Body of pancreas (tissue), 4 donors: Measurements from ENCODE around the gene CCDC170. TPM values are rescaled to one million over a fixed set of nuclear protein-coding genes. Genes with fewer than 3 reads are reported as not detected.

Experiments used
- ATAC-seq: fragments of 150-250 bp; one replicate; pipeline ENCODE4 v1.9.1; 2016
- DNase-seq, 4 donors: peaks; one replicate each; pipeline ENCODE4 v3.0.0-alpha.2; 2019
- H3K27ac ChIP-seq, 4 donors: fragments of 200-600 bp; sonication (generic); 1 replicate in 3 of 4; 2 replicates in 1 of 4; pipeline versions ENCODE4 v1.5.1 to v1.6.1; 2016 to 2019; ENCODE audit warnings: mild to moderate bottlenecking in 1 of 4, mixed read lengths in 1 of 4, moderate library complexity in 1 of 4
- H3K27me3 ChIP-seq, 2 donors: fragments of 200-600 bp; sonication (generic); one replicate each; pipeline ENCODE4 v1.6.0; 2016; ENCODE audit warnings: mild to moderate bottlenecking in 1 of 2
- H3K36me3 ChIP-seq, 2 donors: fragments of 200-600 bp; sonication (generic); replicated peaks in 1 of 2; 2 replicates each; pipeline ENCODE4 v1.5.1; 2016; ENCODE audit warnings: low read depth in 2 of 2; ENCODE audit not compliant: insufficient read depth in 1 of 2
- H3K4me1 ChIP-seq: fragments of 200-600 bp; sonication (generic); one replicate; pipeline ENCODE4 v1.6.0; 2016
- H3K4me3 ChIP-seq, 2 donors: fragments of 200-600 bp; sonication (generic); 1 replicate in 1 of 2; 2 replicates in 1 of 2; pipeline ENCODE4 v1.5.1; 2016 to 2019
- H3K9me3 ChIP-seq, 3 donors: fragments of 200-600 bp; sonication (generic); 1 replicate in 2 of 3; 2 replicates in 1 of 3; pipeline ENCODE4 v1.5.1; 2016
- POLR2A ChIP-seq, 3 donors: fragments of 450-650 bp; IDR thresholded peaks; one replicate each; pipeline ENCODE4 v1.6.1; 2016; ENCODE audit warnings: antibody characterized with exemption in 3 of 3, mild to moderate bottlenecking in 2 of 3
- WGBS, 2 donors: methylation state at CpG; one replicate each; pipeline ENCODE4 v1.1.5; 2017; 5-methylcytosine and 5-hydroxymethylcytosine counted together
- intact Hi-C: fragments of 100-400 bp; cut with DNase I; formaldehyde crosslinking; loops from one replicate; pipeline ENCODE4 v1.15.1; 2023
- total RNA-seq, 2 donors: library from RNA; depleted of rRNA; stranded (reverse); fragments of >200 nt; gene quantifications; one replicate each; pipeline ENCODE4 v1.1.0, GENCODE V29; 2016
- TF ChIP-seq, protein P1 (sequence below), 7 experiments: fragments of 450-650 bp in 4 of 7; fragments of 200-600 bp in 3 of 7; sonication (generic) in 3 of 7; IDR thresholded peaks; one replicate each; pipeline ENCODE4 v1.5.1; 2016 to 2019; ENCODE audit warnings: antibody characterized with exemption in 7 of 7

CCDC170 gene
- total RNA-seq, 2 donors from 2014 or later: 2.1 TPM; not detected in 1

DNA sequence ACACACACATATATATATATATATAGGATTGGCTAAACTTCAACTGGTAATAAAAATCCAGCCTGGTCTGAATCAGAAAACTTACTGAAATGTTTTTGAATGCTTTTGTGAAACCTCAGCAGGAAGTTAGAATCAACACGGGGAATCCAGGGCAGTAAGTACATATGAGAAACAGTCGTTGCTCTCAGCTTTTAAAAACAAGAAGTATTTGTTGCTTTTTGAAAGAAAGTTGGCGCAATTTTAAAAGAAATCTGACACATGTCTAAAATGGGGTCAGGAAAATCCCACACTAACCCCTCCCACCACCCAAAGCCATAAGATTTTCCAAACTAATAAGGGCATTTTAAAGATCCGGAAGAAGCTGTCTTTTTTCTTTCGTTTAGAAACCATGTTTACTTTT is 11.5 kb upstream of the CCDC170 start:
- Histone ChIP-seq H3K27me3 (no peaks in the 10 kb centered on the region), H3K27ac (peak overlapping the region in 1 of 4 donors; percentile 45), H3K4me1 (no peaks in the 10 kb centered on the region), H3K4me3 (no peak overlapping the region), H3K36me3 (no peaks in the 10 kb centered on the region), H3K9me3 (no peaks in the 10 kb centered on the region)
- intact Hi-C loops: no loop called here
- TF ChIP-seq, protein P1, sequence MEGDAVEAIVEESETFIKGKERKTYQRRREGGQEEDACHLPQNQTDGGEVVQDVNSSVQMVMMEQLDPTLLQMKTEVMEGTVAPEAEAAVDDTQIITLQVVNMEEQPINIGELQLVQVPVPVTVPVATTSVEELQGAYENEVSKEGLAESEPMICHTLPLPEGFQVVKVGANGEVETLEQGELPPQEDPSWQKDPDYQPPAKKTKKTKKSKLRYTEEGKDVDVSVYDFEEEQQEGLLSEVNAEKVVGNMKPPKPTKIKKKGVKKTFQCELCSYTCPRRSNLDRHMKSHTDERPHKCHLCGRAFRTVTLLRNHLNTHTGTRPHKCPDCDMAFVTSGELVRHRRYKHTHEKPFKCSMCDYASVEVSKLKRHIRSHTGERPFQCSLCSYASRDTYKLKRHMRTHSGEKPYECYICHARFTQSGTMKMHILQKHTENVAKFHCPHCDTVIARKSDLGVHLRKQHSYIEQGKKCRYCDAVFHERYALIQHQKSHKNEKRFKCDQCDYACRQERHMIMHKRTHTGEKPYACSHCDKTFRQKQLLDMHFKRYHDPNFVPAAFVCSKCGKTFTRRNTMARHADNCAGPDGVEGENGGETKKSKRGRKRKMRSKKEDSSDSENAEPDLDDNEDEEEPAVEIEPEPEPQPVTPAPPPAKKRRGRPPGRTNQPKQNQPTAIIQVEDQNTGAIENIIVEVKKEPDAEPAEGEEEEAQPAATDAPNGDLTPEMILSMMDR (IDR thresholded peaks at IDR 0.05): no peak
- no peak for TF ChIP-seq POLR2A (IDR thresholded peaks at IDR 0.05)
- ATAC-seq (no peak), DNase-seq (no peak)
- WGBS, 2 donors: 35 to 50% methylated on average over 5 of the region's 5 CpGs

DNA sequence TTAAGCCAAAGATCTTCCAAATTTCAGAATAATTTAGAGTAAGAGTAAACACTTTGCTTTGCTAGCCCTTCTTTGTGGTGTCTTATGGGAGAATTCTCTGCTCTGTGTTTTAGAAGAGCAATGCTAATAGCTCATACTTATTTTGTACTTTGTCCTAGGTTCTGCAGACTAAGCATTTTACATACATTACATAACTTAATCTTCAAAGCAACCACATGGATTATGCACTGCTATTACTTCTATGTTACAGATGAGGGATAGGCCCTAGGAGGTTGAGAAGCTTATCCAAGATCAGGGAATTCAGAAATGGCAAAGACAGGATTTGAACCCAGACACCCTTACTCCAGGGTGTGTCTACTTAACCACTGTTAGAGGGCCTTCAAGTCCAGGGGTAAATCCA is 9.8 kb upstream of the CCDC170 start:
- Histone ChIP-seq H3K36me3 (no peaks in the 10 kb centered on the region), H3K27ac (no peak overlapping the region), H3K4me1 (no peaks in the 10 kb centered on the region), H3K27me3 (no peaks in the 10 kb centered on the region), H3K9me3 (no peaks in the 10 kb centered on the region), H3K4me3 (no peak overlapping the region)
- DNase-seq (no peak), ATAC-seq (no peak)
- TF ChIP-seq POLR2A (IDR thresholded peaks at IDR 0.05): no peak
- TF ChIP-seq, protein P1 (IDR thresholded peaks at IDR 0.05): no peak
- intact Hi-C loops: no loop called here

DNA sequence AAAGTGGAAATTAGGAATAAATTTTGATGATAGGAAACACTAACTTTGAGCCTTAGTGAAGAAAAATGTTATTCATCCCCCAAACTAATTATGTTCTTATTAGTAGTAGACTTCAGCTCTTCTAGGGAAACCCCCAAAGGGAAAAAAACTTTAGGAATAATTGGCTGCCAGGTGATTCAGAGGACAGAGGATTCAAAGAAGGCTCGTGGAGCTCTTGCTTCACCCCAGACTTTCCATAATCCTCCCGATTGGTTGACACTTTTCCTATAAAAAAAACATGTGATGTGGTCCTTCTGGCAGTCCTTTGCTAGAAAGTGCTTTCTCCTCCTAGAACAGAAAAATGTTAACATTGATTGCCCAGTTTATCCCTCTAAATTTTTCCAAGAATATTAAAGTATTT is 5.6 kb upstream of the CCDC170 start:
- intact Hi-C loops: no loop called here
- no peak overlapping the region for H3K27ac ChIP-seq
- no peak for TF ChIP-seq POLR2A (IDR thresholded peaks at IDR 0.05)
- TF ChIP-seq, protein P1 (IDR thresholded peaks at IDR 0.05): no peak
- no peak overlapping the region for H3K4me3 ChIP-seq
- H3K27me3 ChIP-seq: no peaks in the 10 kb centered on the region
- H3K4me1 ChIP-seq: no peaks in the 10 kb centered on the region
- no peaks in the 10 kb centered on the region for H3K9me3 ChIP-seq
- 57 to 60% methylated on average over 2 of the region's 2 CpGs for WGBS, 2 donors
- H3K36me3 ChIP-seq: no peaks in the 10 kb centered on the region
- DNase-seq (no peak), ATAC-seq (no peak)

DNA sequence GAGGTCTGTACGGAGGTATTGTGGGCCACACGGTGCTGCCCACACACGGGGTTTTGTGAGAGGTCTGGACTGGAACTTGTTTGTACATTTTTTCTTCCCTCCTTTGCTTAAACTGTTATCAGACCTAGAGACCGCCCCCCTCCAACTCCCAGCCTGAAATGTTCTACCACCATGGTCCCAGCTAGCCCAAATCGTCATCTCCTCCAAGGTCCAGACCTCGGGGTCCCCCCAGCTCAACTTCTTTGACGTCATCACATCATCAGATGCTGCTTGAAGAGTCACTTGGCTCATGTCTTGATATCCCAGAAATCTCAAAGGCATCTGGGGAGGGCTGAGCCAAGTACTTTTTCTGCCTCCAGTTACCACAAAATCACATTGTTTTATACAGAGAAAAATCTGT is 2.8 kb upstream of the CCDC170 start:
- Histone ChIP-seq H3K36me3 (no peaks in the 10 kb centered on the region), H3K4me1 (peaks cover 15% of the 10 kb centered on the region), H3K9me3 (no peaks in the 10 kb centered on the region), H3K4me3 (no peak overlapping the region), H3K27ac (no peak overlapping the region), H3K27me3 (no peaks in the 10 kb centered on the region)
- WGBS, 2 donors: 68 to 69% methylated on average over 7 of the region's 7 CpGs
- TF ChIP-seq, protein P1 (IDR thresholded peaks at IDR 0.05): no peak
- no peak for TF ChIP-seq POLR2A (IDR thresholded peaks at IDR 0.05)
- intact Hi-C loops: no loop called here
- ATAC-seq: no peak
- no peak for DNase-seq

- no peaks in the 10 kb centered on the region for H3K27me3 ChIP-seq
- no peak for DNase-seq
- H3K4me3 ChIP-seq: peak overlapping the region in 1 of 2 donors; percentile 57
- peak overlapping the region in 2 of 4 donors; percentile 48 to 76 for H3K27ac ChIP-seq
- ATAC-seq: peak; percentile 23
- peaks cover 15% of the 10 kb centered on the region for H3K4me1 ChIP-seq
- intact Hi-C loops: no loop called here
- no peaks in the 10 kb centered on the region for H3K36me3 ChIP-seq
- 42 to 46% methylated on average over 16 of the region's 16 CpGs for WGBS, 2 donors
- no peaks in the 10 kb centered on the region for H3K9me3 ChIP-seq
- TF ChIP-seq, protein P1 (IDR thresholded peaks at IDR 0.05): no peak
- no peak for TF ChIP-seq POLR2A (IDR thresholded peaks at IDR 0.05)
Measured at GRCh38 chr6:151493161-151493803, 535 bp upstream of the CCDC170 start.
